Measurements from ENCODE around the gene RBM27. TPM values are rescaled to one million over a fixed set of nuclear protein-coding genes. Genes with fewer than 3 reads are reported as not detected.
"Not testable (repeated sequence)": the region's sequence is repeated elsewhere in the genome, so short reads cannot be mapped to it uniquely, and the experiment has no call there.

Gene RBM27
- total RNA-seq, 1 experiment from 2014 or later: 26.3 TPM

DNA sequence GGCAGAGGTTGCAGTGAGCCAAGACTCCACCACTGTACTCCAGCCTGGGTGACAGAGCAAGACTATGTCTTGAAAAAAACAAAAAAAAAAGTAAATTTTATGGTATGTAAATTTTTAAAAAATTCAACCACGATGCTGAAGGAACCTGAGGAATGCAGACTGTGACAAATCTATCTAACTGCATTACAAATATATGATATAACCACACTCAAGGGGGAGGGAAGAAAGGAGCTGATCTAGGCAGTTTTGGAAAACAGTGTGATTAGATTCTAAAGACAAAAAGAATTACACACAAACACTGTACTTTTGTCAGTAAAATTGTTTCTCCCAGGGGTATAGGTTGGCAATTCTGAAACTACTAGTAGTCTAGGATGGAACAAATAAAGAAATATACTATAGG is 37.9 kb upstream of the RBM27 start:
- Mint-ChIP-seq H3K4me3 (ENCODE audit: low read depth, unreplicated experiment) (no peak overlapping the region), H3K36me3 (ENCODE audit: insufficient read depth, unreplicated experiment) (peaks cover 79% of the 10 kb centered on the region), H3K27ac (ENCODE audit: unreplicated experiment) (no peak overlapping the region), H3K27me3 (ENCODE audit: unreplicated experiment) (no peaks in the 10 kb centered on the region), H3K9me3 (ENCODE audit: low read depth, unreplicated experiment) (no peaks in the 10 kb centered on the region), H3K4me1 (ENCODE audit: low read depth, unreplicated experiment) (no peaks in the 10 kb centered on the region)
- no TSS peak for BruUV-seq (replicated peaks)
- intact Hi-C loops (cut with micrococcal nuclease; ENCODE audit: unreplicated experiment): no loop called here
- no peak for DNase-seq
- TF ChIP-seq, protein P1, sequence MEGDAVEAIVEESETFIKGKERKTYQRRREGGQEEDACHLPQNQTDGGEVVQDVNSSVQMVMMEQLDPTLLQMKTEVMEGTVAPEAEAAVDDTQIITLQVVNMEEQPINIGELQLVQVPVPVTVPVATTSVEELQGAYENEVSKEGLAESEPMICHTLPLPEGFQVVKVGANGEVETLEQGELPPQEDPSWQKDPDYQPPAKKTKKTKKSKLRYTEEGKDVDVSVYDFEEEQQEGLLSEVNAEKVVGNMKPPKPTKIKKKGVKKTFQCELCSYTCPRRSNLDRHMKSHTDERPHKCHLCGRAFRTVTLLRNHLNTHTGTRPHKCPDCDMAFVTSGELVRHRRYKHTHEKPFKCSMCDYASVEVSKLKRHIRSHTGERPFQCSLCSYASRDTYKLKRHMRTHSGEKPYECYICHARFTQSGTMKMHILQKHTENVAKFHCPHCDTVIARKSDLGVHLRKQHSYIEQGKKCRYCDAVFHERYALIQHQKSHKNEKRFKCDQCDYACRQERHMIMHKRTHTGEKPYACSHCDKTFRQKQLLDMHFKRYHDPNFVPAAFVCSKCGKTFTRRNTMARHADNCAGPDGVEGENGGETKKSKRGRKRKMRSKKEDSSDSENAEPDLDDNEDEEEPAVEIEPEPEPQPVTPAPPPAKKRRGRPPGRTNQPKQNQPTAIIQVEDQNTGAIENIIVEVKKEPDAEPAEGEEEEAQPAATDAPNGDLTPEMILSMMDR (IDR thresholded peaks at IDR 0.05; ENCODE audit: unreplicated experiment): no peak
- CTCF ChIA-PET: no interaction called here

DNA sequence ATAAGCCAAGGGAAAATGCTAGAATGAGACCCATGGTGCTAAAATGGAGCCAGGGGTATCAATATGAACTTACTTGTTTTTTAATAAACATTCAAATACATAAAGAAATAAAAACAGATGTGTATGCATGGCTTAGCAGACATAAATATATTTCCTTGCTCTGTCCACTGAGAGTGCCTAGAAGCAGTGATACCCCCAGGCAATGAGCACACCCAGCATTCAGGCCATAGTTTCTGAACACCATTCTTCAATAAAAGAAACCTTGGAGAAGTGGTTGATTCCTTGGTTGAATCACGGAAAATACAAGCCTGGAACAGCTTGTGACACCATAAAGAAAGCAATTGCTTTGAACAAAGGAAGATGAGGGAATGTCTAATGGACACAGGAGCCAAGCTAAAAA is 37.5 kb upstream of the RBM27 start:
- CTCF ChIA-PET: interaction anchor here (0.6 kb wide), 1 partner anchor 19 kb away, joined by 6 read pairs; no protein-coding TSS in a partner anchor
- no peak overlapping the region for H3K27ac Mint-ChIP-seq (ENCODE audit: unreplicated experiment)
- TF ChIP-seq, protein P1 (IDR thresholded peaks at IDR 0.05; ENCODE audit: unreplicated experiment): no peak
- intact Hi-C loops (cut with micrococcal nuclease; ENCODE audit: unreplicated experiment): no loop called here
- BruUV-seq (replicated peaks): no TSS peak
- no peaks in the 10 kb centered on the region for H3K9me3 Mint-ChIP-seq (ENCODE audit: low read depth, unreplicated experiment)
- peaks cover 82% of the 10 kb centered on the region for H3K36me3 Mint-ChIP-seq (ENCODE audit: insufficient read depth, unreplicated experiment)
- no peaks in the 10 kb centered on the region for H3K4me1 Mint-ChIP-seq (ENCODE audit: low read depth, unreplicated experiment)
- H3K4me3 Mint-ChIP-seq (ENCODE audit: low read depth, unreplicated experiment): no peak overlapping the region
- H3K27me3 Mint-ChIP-seq (ENCODE audit: unreplicated experiment): no peaks in the 10 kb centered on the region
- no peak for DNase-seq

DNA sequence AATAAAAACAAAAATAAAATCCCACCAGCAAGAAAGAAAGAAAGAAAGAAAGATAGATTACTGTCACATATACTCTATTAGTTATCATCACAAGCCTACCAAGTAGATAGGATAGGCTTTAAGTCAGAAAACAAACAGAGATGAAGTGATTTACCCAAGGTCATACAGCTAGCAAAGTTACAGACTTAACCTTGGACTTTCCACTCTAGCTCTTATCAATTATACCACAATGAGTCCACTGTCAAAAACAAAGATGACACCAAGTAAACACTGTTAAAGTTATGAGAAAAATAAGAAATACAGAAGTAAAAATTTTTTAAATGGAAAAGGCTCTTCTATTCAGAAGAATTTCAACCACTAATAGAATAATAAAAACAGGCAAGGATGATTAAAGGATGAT is 34.3 kb upstream of the RBM27 start:
- no peak overlapping the region for H3K27ac Mint-ChIP-seq (ENCODE audit: unreplicated experiment)
- H3K4me1 Mint-ChIP-seq (ENCODE audit: low read depth, unreplicated experiment): no peaks in the 10 kb centered on the region
- DNase-seq: no peak
- CTCF ChIA-PET: no interaction called here
- no peaks in the 10 kb centered on the region for H3K9me3 Mint-ChIP-seq (ENCODE audit: low read depth, unreplicated experiment)
- H3K4me3 Mint-ChIP-seq (ENCODE audit: low read depth, unreplicated experiment): no peak overlapping the region
- peaks cover 68% of the 10 kb centered on the region for H3K36me3 Mint-ChIP-seq (ENCODE audit: insufficient read depth, unreplicated experiment)
- no peaks in the 10 kb centered on the region for H3K27me3 Mint-ChIP-seq (ENCODE audit: unreplicated experiment)
- BruUV-seq (replicated peaks): no TSS peak
- TF ChIP-seq, protein P1 (IDR thresholded peaks at IDR 0.05; ENCODE audit: unreplicated experiment): no peak
- intact Hi-C loops (cut with micrococcal nuclease; ENCODE audit: unreplicated experiment): no loop called here

DNA sequence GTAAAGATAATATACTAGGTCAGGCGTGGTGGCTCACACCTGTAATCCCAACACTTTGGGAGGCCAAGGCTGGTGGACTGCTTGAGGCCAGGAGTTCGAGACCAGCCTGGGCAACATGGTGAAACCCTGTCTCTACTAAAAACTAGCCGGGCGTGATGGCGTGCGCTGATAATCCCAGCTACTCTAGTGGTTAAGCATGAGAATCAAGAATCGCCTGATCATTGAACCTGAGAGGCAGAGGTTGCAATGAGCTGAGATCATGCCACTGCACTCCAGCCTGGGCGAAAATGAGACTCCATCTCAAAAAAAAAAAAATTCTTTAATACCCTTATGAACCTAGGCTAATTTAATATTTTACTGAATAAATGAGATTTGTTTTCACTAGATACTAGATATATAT is 30.4 kb upstream of the RBM27 start:
- BruUV-seq (replicated peaks); H3K27ac Mint-ChIP-seq (ENCODE audit: unreplicated experiment); intact Hi-C loops (cut with micrococcal nuclease; ENCODE audit: unreplicated experiment); DNase-seq; H3K9me3 Mint-ChIP-seq (ENCODE audit: low read depth, unreplicated experiment); H3K27me3 Mint-ChIP-seq (ENCODE audit: unreplicated experiment); H3K4me1 Mint-ChIP-seq (ENCODE audit: low read depth, unreplicated experiment); H3K4me3 Mint-ChIP-seq (ENCODE audit: low read depth, unreplicated experiment): not testable (repeated sequence)
- CTCF ChIA-PET: interaction anchor here (0.7 kb wide), 2 partner anchors 11 to 1582 kb away, joined by 3 to 4 read pairs; no protein-coding TSS in a partner anchor
- peaks cover 65% of the 10 kb centered on the region for H3K36me3 Mint-ChIP-seq (ENCODE audit: insufficient read depth, unreplicated experiment)

DNA sequence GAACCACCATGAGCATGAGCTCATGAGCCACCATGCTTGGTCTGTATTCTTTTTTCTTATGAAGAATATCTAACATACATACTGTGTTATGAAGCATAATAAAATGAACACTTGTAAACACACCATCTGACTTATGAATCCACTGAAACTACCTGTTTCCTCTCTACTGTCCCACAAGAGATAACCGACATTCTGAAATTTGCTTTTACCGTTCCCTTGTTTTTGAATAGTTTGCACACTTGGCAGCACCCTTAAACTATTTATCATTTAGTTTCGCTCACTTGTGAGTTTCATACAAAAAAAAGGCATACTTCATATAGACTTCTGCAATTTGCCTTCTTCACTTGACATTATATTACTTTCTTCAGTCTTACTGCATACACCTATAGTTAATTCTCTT is 29.8 kb upstream of the RBM27 start:
- TF ChIP-seq, protein P1 (IDR thresholded peaks at IDR 0.05; ENCODE audit: unreplicated experiment): no peak
- no peak for DNase-seq
- CTCF ChIA-PET: interaction anchor here (0.7 kb wide), 1 partner anchor 1581 kb away, joined by 3 read pairs; no protein-coding TSS in a partner anchor
- Mint-ChIP-seq H3K27ac (ENCODE audit: unreplicated experiment) (no peak overlapping the region), H3K9me3 (ENCODE audit: low read depth, unreplicated experiment) (no peaks in the 10 kb centered on the region), H3K27me3 (ENCODE audit: unreplicated experiment) (no peaks in the 10 kb centered on the region), H3K36me3 (ENCODE audit: insufficient read depth, unreplicated experiment) (peaks cover 67% of the 10 kb centered on the region), H3K4me3 (ENCODE audit: low read depth, unreplicated experiment) (no peak overlapping the region), H3K4me1 (ENCODE audit: low read depth, unreplicated experiment) (no peaks in the 10 kb centered on the region)
- no TSS peak for BruUV-seq (replicated peaks)
- intact Hi-C loops (cut with micrococcal nuclease; ENCODE audit: unreplicated experiment): no loop called here

All from Calu3 (cell line).